NCI-H1048 (cell line): ENCODE data around the gene CAMSAP2.

Experiments
- DNase-seq: peaks from one replicate; lab custom pipeline; 2025; lab: John Stamatoyannopoulos, UW

CAMSAP2 gene

GRCh38 chr1:200738327-200738948, at the start of gene CAMSAP2:
Gene CAMSAP2, plus strand, starts transcription at chr1:200738893. Its CDS starts 935 bp downstream, at chr1:200739828.
- DNase-seq: peak; percentile 92

- no peak for DNase-seq
These were observed 46.4 kb upstream of the CAMSAP2 start for GRCh38 chr1:200692316-200692715.

GRCh38 chr1:200693327-200693726, 45.4 kb upstream of the CAMSAP2 start:
- DNase-seq: no peak

GRCh38 chr1:200694738-200695137, 44.0 kb upstream of the CAMSAP2 start:
- no peak for DNase-seq

GRCh38 chr1:200699871-200700270, 38.8 kb upstream of the CAMSAP2 start:
- DNase-seq: no peak

- DNase-seq: no peak
These were observed 33.6 kb upstream of the CAMSAP2 start for GRCh38 chr1:200704986-200705500.

GRCh38 chr1:200706111-200706814, 32.4 kb upstream of the CAMSAP2 start:
- DNase-seq: no peak

GRCh38 chr1:200707116-200707515, 31.6 kb upstream of the CAMSAP2 start:
- DNase-seq: no peak

GRCh38 chr1:200708161-200708560, 30.5 kb upstream of the CAMSAP2 start:
- no peak for DNase-seq

GRCh38 chr1:200708769-200709168, 29.9 kb upstream of the CAMSAP2 start:
- no peak for DNase-seq

GRCh38 chr1:200710166-200710565, 28.5 kb upstream of the CAMSAP2 start:
- no peak for DNase-seq

GRCh38 chr1:200714504-200715187, 24.0 kb upstream of the CAMSAP2 start:
- no peak for DNase-seq

- DNase-seq: no peak
These were observed 18.5 kb upstream of the CAMSAP2 start for GRCh38 chr1:200720199-200720598.

GRCh38 chr1:200724064-200724463, 14.6 kb upstream of the CAMSAP2 start:
- no peak for DNase-seq

- no peak for DNase-seq
These were observed 11.4 kb upstream of the CAMSAP2 start for GRCh38 chr1:200727257-200727656.

GRCh38 chr1:200729863-200730262, 8.8 kb upstream of the CAMSAP2 start:
- DNase-seq: no peak

- no peak for DNase-seq
These were observed 6.9 kb upstream of the CAMSAP2 start for GRCh38 chr1:200731654-200732332.

- no peak for DNase-seq
These were observed 6.3 kb upstream of the CAMSAP2 start for GRCh38 chr1:200732438-200732837.

GRCh38 chr1:200733907-200734306, 4.8 kb upstream of the CAMSAP2 start:
- DNase-seq: no peak

- no peak for DNase-seq
These were observed 924 bp upstream of the CAMSAP2 start for GRCh38 chr1:200737647-200738291.

- DNase-seq: no peak
These were observed 407 bp downstream of the CAMSAP2 start for GRCh38 chr1:200738949-200739651.
